NCI-H524 treated with DMSO at 0.1 percent for 48 hours (cell line): ENCODE results near the gene PRR23E.
A peak's percentile ranks its signal among the peaks of the same experiment; 100 is the strongest.

ENCODE experiments used
- DNase-seq: peaks from one replicate; lab custom pipeline; 2025; lab: John Stamatoyannopoulos, UW

The PRR23E gene

DNA sequence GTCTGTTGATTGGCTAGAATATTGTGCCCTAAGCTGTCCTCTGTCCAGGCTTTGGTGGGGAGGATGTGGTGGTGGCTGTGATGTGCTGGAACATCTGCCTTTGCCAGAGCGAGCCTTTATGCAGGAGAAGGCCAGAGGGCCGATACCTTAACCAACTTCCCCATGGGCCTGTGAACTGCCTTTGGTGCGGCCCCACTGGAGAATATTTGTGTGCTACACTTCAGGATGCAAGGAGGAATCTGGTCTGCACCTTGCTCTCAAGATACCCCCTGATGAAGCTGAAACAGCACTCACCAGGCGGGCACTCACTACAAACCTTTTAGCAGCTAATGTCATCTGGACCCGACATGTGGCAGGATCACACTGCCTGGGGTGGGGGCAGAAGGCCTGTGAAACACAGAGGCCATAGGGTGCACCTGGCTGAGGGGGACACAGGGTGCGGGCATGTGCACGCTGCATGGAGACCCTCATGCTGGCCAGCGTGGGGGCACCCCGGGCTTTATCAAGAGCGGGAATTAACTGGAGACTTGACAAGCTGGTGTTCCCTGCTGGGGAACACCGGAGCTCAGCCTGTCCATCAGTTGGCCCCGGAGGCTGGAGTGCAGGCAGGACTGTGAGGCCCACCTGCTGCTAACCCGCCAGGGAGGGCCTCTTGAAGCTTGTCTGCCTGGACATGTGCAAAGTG, 16.4 kb downstream of the PRR23E start:
- no peak for DNase-seq

DNA sequence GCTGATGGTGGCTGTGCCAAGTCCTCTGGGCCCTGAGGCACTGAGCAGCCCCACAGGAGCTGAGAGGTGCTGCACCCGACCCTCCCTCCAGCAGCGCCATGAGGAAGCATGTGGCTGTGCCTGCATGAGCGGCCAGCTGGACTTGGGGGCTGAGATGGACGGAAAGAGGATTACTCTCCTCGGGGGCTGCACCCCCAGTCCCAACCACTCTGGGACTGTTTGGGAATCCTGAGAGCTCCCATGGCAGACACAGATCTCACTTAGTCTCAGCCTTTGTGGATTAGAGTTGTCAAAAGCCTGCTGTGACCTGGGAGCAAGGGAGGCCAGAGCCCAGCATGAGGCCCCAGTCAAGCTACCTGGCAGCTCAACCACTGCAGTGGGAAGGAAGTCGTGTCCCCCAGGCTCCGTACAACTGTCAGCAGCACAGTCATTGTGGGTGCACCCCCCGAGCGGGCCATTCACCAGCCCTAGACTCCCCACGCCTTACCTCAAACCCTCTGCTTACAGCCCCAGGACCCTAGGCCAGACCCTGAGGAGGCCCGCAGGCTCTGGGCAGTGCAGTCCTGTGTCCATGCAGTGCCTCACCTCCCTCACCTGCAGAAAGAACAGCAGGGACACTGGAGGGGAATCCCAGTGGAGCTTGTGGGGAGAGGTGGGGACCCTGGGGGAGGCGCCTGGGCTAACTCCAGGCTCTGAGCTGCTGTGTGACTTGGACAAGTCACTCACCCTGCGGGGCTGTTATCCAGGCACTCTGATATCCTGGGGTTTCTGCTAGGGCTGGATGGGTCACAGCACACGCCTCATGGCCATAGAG, 17.1 kb downstream of the PRR23E start:
- DNase-seq, result no peak

DNA sequence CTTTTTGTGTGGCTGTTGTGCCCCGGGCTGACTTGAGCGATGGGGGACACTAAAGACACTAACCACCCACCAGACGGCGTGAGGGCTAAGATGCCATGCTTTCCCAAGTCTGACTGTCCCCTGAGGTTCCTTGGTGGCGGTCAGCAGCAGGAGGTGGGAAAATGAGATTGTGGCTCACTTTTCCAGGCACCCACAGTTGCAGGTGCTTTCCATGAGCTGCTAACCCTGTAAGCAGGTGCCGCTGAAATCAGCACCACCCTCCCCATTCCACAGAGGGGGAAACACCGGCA, 17.7 kb downstream of the PRR23E start:
- DNase-seq, result no peak

DNA sequence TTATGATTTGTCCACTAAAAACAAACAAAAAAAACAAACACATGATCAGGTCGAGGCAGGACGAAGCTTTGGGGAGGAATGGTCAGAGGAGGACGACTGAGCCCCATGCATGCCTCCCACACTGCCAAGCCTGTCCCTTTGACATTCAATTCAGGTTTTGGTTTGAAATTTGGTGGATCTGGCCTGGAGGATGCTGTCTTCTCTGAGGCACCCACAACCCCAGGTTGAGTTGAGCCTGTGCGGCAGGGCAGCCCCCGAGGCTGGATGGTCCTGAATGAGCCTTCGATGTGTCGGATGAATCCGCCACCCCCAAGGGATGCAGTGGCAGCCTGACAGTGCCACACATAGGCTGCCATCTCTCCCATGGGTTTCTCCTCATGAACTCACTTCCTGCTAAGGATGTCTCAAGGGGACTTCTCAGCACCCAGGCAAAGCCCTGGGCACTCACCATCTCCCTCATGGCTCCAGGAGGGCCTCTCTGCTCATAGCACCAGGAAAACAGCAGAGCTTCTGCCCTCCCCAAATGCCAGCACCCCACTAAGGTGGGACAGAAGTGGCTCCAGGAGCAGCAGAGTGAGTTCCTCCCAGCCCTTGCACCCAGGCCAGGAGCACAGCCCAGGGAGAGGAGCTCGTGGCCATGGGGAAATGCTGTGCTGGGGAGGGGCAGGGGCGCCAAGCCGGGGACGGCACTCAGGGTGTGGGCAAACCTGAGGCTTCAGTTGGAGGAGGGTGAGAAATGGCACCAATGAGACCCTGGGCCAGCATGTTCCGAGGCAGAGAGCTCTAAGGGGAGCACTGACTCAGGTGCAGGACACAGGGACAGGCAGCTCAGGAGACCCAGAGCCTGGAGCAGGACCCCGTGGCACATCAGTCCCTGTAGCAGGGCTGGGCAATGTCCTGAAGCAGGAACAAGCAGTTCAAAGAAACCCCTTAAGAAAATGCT, 18.5 kb downstream of the PRR23E start:
- DNase-seq, result no peak

DNA sequence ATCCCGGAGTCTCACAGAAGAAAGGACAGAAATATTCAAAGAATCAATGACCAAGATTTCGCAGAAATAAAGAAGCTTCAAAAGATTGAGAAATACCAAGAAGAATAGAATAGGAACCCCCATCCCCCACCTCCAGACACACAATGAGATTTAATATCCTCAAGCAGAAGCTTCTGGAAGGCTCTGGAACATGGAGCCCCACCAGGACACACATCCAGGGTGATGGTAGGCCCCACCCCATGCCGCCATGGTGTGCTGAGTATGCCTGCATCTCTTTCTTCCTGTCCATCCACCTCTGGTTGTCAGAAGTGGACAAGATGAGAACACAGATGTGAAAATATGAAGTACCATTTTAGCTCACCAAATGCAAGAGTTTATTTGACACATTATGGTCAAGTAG, 19.3 kb downstream of the PRR23E start:
- no peak for DNase-seq

DNA sequence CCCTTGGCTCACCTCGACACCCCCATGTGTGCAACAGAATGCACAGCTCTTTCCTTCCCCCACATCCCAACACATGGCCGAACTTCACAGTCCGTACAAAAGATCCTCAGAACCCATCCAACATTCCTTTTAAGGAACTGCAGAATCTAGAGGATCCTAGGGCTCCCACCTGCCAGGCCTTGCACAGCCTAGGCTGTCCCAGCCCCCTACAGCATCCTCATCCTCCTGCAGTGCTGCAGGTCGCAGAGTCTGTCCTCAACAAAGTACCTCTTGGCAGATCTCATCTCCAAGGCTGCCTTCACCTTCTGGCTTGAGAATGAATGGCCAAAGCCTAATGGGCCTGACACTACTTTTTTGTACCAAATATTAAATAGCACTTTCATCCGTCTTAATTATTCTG, 19.8 kb downstream of the PRR23E start:
- no peak for DNase-seq

DNA sequence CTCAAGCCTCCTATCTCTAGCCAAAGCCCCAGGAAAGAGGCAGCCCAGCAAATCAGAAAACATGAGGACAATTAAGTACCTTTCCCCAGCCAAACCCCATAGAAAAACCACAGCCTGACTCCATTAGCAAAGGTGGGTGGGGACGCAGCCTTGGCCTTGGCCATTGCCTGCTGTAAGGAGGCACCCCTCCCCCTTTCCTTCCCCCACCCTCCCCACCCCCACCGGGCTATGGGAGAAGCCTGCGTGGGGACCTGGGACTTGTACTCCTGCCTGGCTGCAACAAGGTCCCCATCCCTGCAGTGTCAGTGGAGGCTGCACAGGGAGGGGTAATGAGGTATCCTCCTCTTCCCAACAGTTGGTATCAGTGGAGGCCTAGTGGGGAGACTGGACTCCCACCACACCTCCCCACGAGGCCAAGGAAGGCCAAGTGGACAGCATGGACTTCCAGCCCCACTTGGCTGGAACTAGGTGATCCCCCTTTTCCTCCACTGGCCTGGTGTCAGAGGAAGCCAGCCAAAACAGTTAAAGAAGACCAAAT, 20.5 kb downstream of the PRR23E start:
- no peak for DNase-seq

DNA sequence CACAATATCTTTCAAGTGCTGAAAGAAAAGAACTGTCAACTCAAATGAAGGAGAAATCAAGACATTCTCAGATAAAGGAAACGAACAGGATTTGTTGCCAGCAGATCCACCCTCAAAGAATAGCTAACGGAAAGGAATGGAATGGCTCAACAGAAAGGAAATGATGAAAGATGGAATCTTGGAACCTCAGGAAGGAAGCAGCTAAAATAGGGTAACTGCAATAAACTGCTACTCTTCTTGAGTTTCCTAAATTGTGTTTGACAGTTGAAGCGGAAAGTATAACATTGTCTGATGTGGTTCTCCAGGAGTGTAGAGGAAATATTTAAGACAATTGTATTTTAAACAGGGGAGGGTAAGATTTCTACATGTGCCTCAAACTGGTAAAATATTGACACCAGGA, 22.0 kb downstream of the PRR23E start:
- no peak for DNase-seq

DNA sequence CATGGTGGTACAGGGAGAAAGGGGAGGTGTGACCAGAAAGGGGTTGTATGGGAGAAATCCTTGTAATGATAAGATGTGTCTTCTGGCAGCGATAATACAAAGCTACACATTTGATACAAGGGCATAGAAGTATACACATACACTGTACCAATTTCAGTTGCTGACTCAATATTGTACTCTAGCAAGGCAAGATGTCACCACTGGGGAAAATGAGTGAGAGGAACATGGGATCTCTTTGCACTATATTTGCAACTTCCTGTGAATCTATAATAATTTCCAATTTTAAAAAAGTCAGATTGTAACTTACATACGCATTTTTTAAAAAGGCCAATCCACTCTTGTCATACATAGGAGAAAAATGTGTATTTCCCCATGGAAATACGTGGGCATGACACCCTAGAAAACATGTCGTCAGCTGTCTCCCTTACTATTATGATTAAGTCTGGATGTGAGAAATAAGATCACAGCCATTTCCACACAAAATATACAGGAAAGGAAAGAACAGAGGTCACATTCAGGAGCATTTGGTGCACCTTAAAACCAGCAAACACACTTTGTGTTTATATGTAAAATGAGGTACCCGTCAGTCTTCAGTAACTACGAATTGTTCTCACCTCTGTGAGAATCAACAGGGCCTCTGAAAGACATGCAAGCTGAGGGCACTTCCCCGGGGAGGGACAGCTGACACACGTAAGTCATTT, 22.9 kb downstream of the PRR23E start:
- no peak for DNase-seq

DNA sequence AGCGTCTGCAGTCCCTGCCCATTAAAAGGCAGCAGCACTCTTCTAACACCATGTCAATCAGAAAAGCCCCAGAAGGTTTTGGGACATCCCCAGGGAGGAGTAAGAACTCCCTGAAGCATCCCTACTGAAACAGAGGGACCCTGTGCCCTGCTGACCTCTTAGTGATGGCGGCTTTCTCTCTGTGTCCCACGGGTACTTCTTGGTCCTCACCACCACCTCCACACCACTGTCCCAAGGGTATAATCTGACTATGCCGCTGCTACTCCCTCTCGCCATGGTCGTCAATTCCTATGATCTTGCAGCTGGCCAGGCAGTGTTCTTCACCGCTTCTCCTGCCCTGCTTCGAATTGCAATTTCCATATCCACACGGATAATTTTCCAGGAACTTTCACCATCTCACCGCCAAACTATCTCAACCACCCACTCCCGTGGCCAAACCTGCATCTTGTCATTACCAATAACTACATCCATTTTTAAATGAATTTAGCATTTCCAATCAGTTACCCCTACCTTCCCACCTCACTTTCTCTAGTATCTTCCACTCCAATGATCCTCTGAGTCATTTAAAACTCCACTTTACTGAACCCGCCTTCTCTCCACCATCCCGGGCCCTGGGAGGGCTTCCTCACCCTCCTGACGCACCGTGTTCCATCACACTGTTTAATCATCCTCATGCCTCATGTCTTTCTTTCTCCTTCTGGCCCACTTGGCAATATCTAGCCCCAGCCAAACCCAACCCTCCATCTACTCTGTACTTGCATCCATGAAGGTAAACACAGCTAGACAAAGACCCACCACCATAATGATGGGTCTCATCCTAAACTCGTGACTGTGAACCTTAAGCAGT, 23.7 kb downstream of the PRR23E start:
- no peak for DNase-seq

DNA sequence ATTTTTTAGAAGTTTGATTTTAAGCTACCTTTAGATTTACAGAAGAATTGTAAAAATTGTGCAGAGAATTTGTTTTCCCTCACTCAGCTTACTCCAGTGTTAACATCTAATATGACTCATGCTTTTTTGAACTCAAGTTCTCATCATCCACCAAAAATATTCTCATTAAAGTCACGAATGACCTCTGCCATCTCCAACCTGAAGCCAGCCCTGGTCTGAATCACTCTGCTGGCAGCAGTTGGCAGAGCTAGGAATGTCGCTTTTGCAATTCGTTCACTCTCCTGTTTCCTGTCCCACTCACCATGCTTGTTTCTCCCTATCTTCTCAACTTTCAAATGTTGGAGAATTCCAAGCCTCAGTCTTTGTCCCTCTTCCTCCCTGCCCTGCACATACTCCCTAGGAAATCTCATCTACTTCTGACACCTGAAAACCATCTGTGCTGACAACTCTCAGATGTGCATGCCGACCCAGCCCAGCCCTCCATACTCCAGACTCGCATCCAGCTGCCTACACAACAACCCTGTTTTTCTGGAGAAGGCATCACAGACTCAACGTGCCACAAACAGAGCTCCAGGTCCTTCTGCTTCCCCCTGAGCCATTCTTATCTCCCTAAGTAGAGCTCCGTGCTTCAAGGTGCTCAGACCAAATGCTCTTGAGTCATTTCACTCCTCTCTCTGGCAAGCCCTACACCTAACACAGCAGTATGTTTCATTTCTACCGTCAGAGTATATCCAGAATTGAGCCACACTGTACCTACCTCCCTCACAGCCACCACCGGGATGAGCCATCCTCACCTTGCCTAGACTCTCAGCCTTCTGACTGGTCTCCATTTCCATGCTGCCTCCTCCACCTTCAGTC, 24.9 kb downstream of the PRR23E start:
- no peak for DNase-seq

DNA sequence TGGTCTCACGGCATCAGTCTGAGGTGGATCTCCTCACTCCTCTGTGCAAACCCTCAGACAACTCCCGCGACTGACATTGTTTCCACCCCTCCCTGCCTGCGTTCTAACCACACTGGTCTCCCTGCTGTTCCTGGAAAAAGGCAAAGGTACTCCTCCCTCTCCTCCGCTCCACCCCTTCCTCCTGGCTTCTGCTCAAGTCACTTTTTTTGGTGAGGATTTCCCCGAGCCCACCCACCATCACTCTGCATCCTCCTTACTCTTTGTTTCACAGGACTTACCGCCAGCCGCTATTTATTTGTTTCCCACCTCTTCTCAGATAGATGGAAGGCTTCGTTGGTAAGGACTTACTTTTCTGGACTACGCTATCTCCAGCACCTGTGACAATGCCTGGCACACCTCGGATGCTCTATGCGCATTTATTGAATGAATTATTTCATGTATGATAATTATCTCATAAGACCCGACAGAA, 25.6 kb downstream of the PRR23E start:
- no peak for DNase-seq

DNA sequence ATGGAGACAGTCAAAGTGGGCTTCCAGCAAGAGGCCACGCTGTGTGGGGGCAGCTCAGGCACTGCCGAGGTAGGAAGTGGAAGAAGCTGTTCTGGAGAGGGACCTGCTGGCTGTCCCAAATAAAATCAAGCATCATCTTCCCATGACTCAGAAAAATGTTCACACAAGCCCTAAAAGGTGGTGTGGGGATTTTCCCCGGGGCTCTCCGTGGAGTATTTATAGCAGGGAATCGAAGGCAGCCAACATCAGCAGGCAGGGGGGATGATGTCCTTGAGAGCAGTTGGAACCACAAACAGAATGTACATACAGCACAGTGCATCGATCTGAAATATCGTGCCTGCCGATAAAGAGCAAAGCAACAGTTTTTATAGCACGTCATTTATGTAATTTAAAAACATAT, 27.6 kb downstream of the PRR23E start:
- DNase-seq, result no peak

DNA sequence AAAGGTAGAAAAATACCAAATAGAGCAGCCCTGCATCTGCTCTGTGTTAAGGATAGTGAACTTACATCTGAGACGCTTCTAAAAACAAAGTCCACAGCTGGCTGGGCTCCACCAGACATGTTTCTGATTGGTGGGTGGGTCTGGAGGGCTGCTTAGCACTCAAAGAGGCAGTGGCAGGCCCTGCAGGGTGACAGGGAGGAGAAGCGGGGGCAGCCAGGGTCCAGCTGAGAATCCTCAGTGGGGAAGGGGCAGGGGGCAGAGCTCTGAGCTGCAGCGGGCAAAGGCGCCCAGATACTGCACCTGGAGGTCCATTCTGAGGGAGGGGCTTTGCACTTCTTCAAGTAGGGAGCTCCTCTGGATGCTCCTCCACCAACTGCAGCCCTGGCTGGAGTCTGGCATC, 28.1 kb downstream of the PRR23E start:
- DNase-seq, result no peak

DNA sequence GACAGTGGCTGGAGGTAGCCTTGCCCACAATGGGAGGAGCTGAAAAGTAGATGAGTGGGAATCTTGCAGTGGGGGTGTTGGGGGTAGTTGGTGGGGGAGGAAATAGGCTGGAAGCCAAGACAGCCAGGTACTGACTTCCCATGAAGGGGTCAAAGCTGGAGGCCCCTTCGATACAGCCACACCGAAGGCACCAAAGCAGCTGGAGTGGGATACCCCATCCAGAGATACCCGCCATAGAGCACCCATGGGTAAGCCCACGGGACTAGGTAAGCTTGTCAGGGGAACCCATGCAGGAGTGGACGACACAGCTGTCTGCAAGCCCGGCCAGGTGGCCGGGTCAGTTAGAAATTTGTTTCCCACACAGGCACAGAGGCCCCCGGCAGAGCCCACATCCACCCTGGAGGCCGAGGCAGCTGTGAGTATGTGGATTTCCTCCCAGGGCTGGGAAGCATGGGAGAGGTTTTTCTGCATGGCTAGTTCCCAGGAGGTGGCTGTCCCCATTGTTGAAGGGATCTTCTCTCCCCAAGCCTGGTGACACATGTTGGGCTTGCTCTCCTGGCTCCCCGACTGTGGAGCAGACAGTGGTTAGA, 28.6 kb downstream of the PRR23E start:
- DNase-seq, result no peak

DNA sequence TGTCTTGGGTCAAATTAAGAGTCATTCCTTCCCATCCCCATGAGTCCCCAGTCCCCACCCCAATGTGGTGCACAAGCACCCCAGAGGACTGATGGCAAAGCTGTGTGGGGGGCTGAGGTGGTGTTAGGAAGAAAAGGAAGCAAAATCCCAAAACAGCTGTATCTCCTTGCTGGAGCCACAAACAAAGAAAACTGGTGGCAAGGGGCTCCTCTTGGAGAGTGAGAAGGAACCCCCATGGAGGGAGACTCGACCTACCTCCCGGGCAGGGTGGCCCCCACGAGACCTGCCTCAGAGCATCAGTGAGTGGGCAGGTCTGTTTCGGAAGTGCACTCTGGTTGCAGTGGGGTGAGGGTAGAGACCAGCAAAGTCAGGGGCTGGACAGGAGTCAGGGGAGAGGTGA, 29.2 kb downstream of the PRR23E start:
- no peak for DNase-seq

DNA sequence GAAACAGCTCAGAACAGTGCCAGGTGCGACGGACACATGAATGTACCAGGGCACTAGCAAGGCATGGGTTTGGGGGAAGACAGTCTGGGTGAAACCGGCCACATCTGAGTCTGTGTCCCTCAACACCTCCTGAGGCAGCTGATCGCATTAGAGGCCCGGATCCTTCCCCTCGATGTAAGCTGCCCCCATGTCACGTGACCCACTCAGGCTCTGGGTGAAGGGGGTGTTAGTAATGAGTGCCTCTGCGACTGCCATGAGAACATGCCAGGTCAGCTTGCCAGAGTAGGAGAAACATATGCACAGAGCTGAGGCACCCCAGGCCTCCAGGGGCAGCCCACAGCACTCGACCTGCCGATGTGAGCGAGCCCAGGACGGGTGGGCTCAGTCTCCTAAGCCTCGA, 29.7 kb downstream of the PRR23E start:
- DNase-seq, result no peak

DNA sequence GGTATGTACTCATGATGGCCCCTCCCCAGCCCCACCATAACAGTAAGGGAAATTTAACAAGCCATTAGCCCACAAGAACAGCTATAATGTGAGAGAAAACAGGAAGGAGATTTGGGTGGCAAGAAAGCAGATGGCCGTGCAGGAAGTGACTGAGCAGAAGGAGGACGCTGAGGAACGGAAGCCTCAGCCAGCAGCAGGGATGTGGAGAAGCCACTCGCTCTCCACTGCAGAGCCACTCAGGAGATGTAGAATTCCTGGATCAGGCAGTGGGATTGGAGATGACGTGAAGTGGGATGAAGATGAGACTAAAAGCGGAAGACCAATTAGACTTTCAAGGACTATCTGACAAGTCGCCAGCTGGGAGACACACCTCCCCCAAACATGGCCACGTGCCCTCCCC, 31.2 kb downstream of the PRR23E start:
- DNase-seq, result peak; percentile 26

DNA sequence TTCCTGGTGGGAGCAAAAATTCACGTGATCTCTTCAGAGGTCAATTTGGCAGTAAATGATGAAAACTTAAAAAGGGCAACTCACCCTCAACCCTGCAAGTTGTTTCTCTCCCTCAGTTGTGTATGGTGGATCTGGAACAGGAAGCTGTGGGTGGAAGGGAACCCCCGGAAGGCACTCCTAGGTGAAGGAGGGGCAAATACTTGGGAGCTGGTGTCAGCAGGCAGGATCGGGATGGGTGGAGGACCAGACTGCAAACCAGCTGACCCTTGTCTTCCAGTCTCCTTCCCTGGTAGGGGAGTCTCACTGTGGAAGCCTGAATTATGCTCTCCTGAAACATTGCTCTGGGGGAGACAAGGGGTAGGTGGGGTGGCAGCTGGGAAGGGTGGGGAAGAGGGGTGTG, 33.5 kb downstream of the PRR23E start:
- no peak for DNase-seq
